Vagina (tissue), 2 donors: ENCODE results near the gene TOR2A.

Experiments used
- POLR2A ChIP-seq, 2 donors: fragments of 450-650 bp; IDR thresholded peaks; one replicate each; pipeline ENCODE4 v1.6.1; 2017; ENCODE audit warnings: antibody characterized with exemption in 2 of 2, mild to moderate bottlenecking in 2 of 2, moderate library complexity in 2 of 2
- POLR2AphosphoS5 ChIP-seq, 2 donors: sonication (generic); formaldehyde crosslinking; IDR thresholded peaks; one replicate each; pipeline ENCODE4 v1.9.0; 2017; ENCODE audit warnings: antibody characterized with exemption in 2 of 2, mild to moderate bottlenecking in 2 of 2, low read depth in 1 of 2; ENCODE audit not compliant: insufficient read depth in 1 of 2
- TF ChIP-seq, protein P1 (sequence below), 3 experiments: fragments of 450-650 bp in 2 of 3; fragments of 200-600 bp in 1 of 3; sonication (generic) in 1 of 3; IDR thresholded peaks; one replicate each; pipeline ENCODE4 v1.5.1; 2017 to 2019; ENCODE audit warnings: antibody characterized with exemption in 3 of 3, mild to moderate bottlenecking in 2 of 3, moderate library complexity in 2 of 3

DNA sequence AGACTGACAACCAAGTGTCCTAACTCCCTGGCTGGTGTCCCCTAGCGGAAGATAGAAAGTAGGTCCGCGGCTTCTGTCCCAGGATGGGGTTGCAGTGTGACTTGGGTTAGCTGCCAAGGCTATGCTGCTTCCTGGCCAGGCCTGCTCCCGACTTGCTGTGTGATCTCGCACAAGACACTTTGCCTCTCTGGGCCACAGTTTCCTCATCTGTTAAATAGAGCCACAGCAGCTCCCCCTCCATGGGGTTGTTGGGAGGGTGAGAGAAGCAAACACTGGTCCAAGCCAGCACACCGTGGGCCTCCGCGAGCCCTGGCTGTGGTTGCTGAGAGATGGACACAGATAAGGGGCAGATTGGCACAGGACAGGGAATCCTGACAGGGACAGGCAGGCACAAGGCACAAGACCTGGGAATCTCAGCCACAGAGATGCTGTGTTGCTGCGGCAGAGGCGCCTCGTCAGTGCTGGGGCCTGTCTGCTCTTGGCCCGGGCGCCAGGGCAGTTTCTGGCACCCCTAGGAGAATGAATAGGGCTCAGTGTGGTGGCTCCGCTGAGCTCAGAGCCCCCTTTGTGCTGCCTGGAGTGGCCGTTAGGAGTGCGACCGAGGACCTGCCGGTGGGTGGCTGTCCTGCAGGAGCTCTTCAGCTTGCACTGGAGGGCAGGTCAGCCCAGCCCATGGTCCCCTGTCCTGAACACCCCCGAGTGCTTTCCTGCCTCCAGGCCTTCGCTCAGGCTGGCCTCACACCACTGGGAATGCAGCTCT lies 45.2 kb upstream of the TOR2A start:
- TF ChIP-seq, protein P1, sequence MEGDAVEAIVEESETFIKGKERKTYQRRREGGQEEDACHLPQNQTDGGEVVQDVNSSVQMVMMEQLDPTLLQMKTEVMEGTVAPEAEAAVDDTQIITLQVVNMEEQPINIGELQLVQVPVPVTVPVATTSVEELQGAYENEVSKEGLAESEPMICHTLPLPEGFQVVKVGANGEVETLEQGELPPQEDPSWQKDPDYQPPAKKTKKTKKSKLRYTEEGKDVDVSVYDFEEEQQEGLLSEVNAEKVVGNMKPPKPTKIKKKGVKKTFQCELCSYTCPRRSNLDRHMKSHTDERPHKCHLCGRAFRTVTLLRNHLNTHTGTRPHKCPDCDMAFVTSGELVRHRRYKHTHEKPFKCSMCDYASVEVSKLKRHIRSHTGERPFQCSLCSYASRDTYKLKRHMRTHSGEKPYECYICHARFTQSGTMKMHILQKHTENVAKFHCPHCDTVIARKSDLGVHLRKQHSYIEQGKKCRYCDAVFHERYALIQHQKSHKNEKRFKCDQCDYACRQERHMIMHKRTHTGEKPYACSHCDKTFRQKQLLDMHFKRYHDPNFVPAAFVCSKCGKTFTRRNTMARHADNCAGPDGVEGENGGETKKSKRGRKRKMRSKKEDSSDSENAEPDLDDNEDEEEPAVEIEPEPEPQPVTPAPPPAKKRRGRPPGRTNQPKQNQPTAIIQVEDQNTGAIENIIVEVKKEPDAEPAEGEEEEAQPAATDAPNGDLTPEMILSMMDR (IDR thresholded peaks at IDR 0.05), result no peak
- no peak for TF ChIP-seq POLR2AphosphoS5 (IDR thresholded peaks at IDR 0.05; ENCODE audit: insufficient read depth in 1 of 2, low read depth in 1 of 2)
- TF ChIP-seq POLR2A (IDR thresholded peaks at IDR 0.05), result no peak
